ENCODE data around the gene CRYAB.
"Not testable (repeated sequence)": the region's sequence is repeated elsewhere in the genome, so short reads cannot be mapped to it uniquely, and the experiment has no call there.

Gene CRYAB

DNA sequence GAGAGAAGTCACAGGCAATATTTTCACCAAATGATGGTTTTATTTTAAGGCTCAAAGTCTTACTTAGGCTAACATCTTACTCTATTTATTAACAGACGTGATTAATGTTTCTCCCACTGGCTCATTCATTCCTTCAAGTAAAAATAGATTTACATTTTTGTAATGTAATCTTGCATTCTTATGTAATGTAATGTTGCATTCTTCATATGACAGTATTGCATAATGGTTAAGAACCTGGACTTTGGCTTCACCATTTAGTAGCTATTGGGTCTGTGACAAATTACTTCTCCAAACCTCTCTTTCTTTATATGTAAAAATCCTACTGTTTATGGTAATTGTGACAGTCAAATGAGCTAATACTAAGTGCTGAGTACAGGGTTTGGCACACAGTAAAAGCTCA, 22.3 kb upstream of the CRYAB start:
- DNase-seq (ENCODE audit: low read depth in 2 of 3, low spot score in 2 of 3), result no peak

GRCh38 chr11:111933176-111933575, 21.6 kb upstream of the CRYAB start:
- DNase-seq (ENCODE audit: low read depth in 2 of 3, low spot score in 2 of 3), result not testable (repeated sequence)

GRCh38 chr11:111932611-111932950, 21.0 kb upstream of the CRYAB start:
- no peak for DNase-seq (ENCODE audit: low read depth in 2 of 3, low spot score in 2 of 3)

DNA sequence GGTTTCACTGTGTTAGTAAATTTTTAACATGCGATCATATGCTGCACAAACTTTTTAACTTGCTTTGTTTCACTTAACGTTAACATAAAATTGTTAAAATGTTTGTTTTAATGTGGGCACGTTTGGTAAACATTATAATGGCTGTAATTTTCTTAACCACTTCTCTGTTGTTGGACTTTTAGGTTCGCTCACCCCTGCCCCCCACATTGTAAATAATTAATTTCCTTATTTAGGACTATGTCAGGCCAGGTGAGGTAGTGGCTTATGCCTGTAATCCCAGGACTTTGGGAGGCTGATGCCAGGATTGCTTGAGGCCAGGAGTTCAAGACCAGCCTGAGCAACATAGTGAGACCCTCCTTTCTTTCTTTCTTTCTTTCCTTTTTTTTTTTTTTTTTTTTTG, 18.9 kb upstream of the CRYAB start:
- no peak for DNase-seq (ENCODE audit: low read depth in 2 of 3, low spot score in 2 of 3)

- DNase-seq (ENCODE audit: low read depth in 2 of 3, low spot score in 2 of 3), result peak; percentile 74 to 95 (median 79)
These were observed 15.2 kb upstream of the CRYAB start for GRCh38 chr11:111926505-111927391.

DNA sequence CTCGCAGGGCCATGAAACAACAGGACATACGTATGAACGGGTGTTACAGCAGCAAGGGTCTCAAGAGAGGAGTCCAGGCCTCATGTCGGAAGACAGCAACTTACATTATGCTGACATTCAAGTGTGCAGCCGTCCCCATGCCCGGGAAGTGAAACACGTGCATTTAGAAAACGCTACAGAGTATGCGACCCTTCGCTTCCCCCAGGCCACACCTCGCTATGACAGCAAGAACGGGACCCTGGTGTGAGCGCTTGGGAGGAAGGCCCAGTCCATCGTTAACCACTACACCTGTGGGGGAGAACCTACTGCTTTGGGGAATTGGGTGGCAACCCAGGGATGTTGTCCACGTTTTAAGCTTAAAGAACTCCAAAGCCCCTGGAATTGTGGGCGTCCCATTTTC, 14.4 kb upstream of the CRYAB start:
- no peak for DNase-seq (ENCODE audit: low read depth in 2 of 3, low spot score in 2 of 3)

GRCh38 chr11:111923951-111924350, 12.4 kb upstream of the CRYAB start:
- no peak for DNase-seq (ENCODE audit: low read depth in 2 of 3, low spot score in 2 of 3)

DNA sequence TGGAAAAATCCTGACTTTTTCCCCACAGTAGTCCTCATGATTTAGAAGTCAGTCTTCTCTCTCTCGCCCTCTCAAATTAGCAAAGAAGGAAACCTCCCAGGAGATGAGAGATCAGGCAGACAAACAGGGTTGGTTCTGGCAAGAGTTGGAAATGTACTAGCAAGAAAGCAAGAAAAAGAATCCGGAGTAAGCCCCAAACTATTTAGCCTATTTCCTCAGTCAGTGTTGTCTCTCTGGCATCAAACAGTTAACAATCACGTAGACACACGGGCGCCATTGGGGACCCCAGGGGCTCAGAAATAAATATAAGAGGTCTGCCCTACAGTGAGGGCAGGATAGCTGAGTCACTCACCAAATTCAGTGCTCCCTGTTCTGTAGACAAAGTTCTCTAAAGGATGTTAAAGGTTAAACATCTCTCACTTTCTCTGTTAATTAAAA, 11.8 kb upstream of the CRYAB start:
- no peak for DNase-seq (ENCODE audit: low read depth in 2 of 3, low spot score in 2 of 3)

DNA sequence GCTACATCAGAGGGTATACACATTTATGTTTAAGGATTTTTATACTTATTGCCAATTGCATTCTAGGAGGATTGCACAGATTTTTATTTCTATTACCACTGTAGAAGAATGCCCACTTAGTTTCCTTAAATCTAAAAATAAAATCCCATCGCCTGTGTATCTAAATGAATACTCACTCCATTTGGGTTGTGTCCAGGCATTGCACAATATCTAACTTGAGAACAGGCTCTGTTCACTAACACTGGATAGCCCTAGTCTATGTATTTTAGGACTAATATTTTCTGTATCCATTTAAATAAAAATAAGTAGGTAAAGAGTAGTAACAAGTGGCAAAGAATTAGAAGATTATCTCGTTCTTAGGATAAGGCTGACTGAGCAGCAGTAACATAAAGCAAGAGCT, 11.2 kb upstream of the CRYAB start:
- no peak for DNase-seq (ENCODE audit: low read depth in 2 of 3, low spot score in 2 of 3)

- DNase-seq (ENCODE audit: low read depth in 2 of 3, low spot score in 2 of 3), result no peak
These were observed 10.1 kb upstream of the CRYAB start for GRCh38 chr11:111921541-111922230.

DNA sequence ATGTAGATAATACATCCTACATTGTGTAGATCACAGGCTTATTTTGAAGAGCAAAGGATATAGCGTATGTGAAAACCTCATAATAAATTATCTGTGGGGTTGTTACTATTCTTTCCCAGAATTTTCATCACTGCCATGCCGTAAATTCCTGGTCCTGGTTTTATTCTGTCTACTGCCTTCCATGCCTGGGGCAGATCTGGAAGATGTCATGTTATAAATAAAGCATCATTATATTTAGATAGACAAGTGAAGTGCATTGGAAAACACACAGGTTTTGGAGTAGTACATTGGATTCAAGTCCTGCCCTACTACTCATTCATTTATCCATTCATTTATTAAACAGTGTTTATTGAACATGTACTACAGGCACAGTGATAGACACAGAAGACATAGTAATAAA, 9.3 kb upstream of the CRYAB start:
- DNase-seq (ENCODE audit: low read depth in 2 of 3, low spot score in 2 of 3), result no peak

DNA sequence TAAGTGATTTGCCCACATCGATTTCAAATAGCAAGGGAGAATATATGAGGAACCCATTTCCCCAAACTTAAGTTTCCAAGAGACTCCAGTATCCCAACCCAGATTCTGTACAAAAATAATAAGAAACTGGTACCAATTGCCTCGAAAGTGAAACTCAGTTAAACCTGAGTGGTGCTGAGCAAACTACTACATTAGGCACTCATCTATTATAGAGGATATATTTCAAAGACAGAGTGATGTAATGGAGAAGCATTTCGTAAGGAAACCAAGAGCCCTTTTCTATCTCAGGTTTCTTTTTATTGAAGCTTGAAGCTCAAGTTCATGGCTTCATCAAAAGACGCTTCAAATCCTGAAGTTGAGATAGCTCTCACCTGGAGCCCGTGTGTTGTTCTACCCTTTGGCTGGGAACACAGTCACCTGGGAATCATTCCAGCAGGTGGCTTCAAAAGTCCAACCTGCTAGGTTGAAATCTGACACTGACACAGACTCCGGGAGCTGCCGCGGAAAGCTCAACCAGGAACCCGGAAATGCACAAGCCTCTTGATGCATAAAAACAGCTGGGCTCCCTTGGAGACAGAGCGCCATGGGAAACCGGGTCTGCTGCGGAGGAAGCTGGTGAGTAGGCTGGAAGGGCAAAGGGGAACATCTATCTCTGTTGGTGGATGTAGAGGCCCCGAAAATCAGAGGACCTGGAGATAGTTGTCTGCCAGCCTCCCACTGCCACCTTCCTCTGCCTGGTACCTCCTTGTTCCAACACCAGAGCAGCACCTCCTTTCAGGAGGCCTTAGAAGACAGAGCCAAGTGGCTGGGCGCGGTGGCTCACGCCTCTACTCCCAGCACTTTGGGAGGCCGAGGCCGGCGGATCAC, 7.1 kb upstream of the CRYAB start, which contains the start of gene C11orf52:
C11orf52 (plus strand) TSS at position 524 of the 867 bp plus-strand sequence; CDS start at position 584, 60 bp downstream.
- no peak for DNase-seq (ENCODE audit: low read depth in 2 of 3, low spot score in 2 of 3)

- DNase-seq (ENCODE audit: low read depth in 2 of 3, low spot score in 2 of 3), result no peak
These were observed 6.2 kb upstream of the CRYAB start for GRCh38 chr11:111917788-111918187.

DNA sequence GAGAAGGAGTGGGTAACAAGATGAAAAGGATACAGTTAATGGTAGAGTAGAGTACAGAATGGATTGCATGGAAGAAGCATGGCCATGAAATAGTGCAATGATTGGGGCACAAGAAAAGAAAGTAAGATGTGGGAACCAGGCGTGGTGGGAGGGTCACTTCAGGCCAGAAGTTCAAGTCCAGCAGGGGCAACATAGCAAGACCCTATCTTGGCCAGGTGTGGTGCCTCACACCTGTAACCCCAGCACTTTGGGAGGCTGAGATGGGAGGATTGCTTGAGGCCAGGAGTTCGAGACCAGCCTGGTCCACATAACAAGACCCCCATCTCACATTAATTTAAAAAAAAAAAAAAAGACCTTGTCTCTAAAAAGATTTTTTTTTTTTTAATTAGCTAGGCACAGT, 5.7 kb upstream of the CRYAB start:
- no peak for DNase-seq (ENCODE audit: low read depth in 2 of 3, low spot score in 2 of 3)

GRCh38 chr11:111916768-111917167, 5.2 kb upstream of the CRYAB start:
- no peak for DNase-seq (ENCODE audit: low read depth in 2 of 3, low spot score in 2 of 3)

GRCh38 chr11:111913997-111914396, 2.4 kb upstream of the CRYAB start:
- DNase-seq (ENCODE audit: low read depth in 2 of 3, low spot score in 2 of 3), result no peak

GRCh38 chr11:111913031-111913861, 1.7 kb upstream of the CRYAB start:
- no peak for DNase-seq (ENCODE audit: low read depth in 2 of 3, low spot score in 2 of 3)

- DNase-seq (ENCODE audit: low read depth in 2 of 3, low spot score in 2 of 3), result no peak
These were observed 965 bp upstream of the CRYAB start, which contains the start of gene HSPB2 for GRCh38 chr11:111912535-111912934. TSS of gene HSPB2 (plus strand) at chr11:111912734. CDS start at chr11:111912830, 96 bp downstream.

- DNase-seq (ENCODE audit: low read depth in 2 of 3, low spot score in 2 of 3), result no peak
These were observed 651 bp downstream of the CRYAB start for GRCh38 chr11:111910676-111911562.

Measured in activated CD8-positive, alpha-beta memory T cell treated with anti-CD3 and anti-CD28 coated beads for 48 hours (primary cell).